ENCODE results near the gene ABR.
"Not testable (repeated sequence)": the region's sequence is repeated elsewhere in the genome, so short reads cannot be mapped to it uniquely, and the experiment has no call there.

ABR gene

GRCh38 chr17:1060991-1061390 is 118.8 kb downstream of the ABR start:
- no peak for DNase-seq

GRCh38 chr17:1059131-1059795 is 120.5 kb downstream of the ABR start:
- DNase-seq: no peak

- DNase-seq: peak; percentile 14
These were observed 121.2 kb downstream of the ABR start for GRCh38 chr17:1058423-1059130.

- no peak for DNase-seq
These were observed 123.0 kb downstream of the ABR start for GRCh38 chr17:1056761-1057160.

- DNase-seq: peak; percentile 21
These were observed 123.8 kb downstream of the ABR start for GRCh38 chr17:1055751-1056645.

DNA sequence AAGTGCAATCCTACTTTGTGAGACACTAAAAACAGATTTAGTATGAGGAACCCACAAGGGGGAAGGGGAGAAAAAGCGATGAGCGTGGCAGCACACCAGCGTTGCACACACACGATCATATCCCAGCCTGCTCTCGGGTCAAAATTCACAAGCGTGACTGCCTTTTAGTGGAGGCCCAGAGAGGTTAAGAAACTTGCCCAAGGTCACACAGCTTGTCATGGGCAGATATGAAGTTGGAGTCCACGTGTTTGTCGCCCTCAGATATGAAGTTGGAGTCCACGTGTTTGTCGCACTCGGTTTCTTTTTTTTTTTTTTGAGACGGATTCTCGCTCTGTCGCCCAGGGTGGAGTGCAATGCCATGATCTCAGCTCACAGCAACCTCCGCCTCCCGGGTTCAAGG is 124.5 kb downstream of the ABR start:
- DNase-seq: no peak

DNA sequence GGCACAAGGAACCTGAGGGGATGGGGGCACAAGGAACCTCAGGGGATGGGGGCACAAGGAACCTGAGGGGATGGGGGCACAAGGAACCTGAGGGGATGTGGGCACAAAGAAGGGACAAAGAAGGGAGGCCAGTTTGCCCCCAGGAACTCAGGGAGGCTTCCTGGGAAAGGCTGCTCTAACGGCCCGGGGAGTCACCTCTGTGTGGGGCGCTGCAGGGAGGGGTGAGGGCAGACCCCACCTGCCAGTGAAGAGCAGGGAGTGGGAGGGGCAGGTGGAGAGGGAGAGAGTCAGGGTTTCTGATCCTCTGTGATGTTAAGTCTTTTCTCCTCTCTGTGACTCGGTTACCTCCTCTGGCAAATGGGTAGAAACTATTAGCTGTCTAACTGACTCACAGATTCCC is 125.1 kb downstream of the ABR start:
- DNase-seq: no peak

- DNase-seq: no peak
These were observed 126.0 kb downstream of the ABR start for GRCh38 chr17:1053661-1054360.

DNA sequence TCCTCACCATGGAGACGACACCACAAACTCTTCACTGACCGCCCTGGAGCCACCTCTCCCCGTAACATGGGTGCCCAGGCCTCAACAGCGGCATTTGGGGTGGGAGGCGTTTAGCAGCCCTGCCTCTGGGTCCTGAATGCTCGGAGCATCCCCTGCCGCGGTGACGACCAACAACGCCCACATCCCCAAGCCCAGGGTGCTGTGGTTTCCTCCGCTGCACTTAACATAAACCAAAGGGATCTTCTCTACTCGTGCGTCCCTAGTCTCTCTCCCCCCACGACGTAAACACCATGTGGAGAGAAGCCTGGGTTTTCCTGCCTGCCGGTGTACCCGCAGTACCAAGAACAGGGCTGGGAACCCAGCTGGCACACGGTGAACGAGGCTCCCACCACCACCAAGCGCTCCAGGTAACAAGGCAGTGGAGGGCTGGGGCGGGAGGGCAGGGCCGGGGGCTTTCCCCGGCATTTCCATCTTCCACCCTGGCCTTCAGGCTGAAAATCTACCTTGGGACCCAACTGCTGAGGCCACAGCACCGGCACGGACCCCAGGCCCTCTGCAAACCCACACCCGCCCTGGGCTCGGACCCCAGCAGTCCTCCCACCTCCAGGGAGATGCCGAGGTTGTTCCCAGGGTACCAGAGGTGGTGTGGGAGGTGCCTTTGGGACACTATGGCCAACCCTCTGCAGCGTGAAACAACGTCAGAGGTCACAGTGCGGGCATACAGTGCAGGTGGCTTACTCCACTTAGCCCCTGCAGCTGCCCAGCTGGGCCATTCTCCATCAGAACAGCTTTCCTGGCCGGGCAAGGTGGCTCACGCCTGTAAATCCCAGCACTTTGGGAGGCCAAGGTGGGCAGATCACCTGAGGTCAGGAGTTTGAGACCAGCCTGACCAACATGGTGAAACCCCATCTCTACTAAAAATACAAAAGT is 128.5 kb downstream of the ABR start:
- DNase-seq: no peak

GRCh38 chr17:1050246-1050995 is 129.4 kb downstream of the ABR start:
- DNase-seq: no peak

DNA sequence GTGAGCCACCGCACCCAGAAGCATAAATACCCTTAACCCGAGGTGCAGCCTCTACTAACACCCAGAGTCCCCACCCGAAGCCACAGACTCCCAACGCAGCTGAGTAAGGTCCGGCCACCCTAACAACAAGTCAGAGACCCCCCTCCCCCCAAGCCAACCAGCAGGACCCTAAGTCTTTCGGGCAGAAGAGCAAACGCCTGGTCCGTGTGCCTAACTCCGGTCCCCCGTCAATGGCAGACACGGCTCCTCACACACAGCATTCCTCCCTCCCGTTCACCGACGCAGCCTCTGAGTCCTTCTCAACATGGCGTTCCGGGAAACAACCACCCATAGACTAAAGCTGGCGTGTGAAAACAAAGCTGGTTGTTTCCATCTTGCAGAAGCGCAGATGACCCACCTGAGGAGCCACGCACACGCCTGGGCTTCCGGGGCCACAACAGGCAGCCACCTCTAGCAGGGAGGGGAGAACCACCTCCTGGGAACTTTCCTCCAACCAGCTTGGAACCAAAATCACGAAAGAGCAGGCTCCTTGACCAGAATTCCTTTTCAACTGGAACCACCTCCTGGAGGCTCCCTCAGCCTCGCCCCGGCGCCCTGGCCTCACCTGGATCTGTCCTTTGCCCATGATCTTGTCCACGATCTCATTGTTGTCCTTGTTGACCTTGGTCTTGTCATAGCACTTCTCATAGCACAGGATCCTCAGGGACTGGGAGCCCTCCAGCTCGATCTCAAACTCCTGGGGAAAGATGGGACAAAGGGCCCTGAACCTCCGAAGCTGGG is 130.1 kb downstream of the ABR start:
- DNase-seq: no peak

DNA sequence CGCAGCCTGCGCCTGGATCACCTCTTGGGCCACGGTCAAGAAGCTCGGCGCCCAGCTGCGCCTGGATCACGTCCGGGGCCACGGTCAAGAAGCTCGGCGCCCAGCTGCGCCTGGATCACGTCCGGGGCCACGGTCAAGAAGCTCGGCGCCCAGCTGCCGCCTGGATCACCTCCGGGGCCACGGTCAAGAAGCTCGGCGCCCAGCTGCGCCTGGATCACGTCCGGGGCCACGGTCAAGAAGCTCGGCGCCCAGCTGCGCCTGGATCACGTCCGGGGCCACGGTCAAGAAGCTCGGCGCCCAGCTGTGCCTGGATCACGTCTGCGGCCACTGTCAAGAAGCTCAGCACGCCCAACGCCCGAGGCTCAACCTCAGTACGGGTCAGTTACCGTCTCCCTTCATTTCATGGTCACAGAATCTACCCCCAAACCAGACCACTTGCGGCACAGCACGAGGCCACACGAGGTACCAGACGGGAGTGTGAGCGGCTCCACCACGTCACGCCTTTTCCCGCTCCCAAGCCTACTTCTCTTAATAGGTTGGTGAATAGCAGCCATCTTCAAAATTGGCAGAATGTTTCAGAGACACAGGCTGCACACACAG is 131.2 kb downstream of the ABR start:
- DNase-seq: not testable (repeated sequence)

DNA sequence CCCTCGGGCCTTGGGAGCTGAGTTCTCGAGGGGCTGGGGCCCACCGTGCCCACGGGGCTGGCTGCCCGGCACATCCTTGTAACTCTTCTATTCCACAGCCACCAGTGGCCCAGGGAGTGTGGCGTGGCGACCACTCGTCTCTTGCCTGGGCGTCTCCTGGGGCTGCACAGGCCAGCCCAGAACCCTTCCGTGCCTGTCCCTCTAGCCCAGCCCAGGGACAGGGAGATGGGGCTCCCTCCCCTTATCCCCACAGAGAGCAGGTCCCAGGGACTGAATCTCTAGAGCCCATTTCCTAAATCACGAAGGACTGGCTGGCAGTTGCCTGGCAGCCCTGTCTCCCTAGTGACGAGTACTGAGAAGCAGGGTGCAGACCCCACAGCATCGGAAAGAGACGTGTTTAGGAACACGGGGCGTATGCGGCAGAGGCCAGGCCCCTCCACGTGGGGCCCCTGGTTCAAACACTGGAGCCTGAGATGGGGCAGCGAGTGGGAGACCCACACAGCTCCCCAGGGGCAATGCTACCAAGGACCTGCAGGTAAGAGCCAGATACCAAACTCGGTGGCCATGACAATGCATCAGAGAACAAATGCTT is 131.8 kb downstream of the ABR start:
- no peak for DNase-seq

DNA sequence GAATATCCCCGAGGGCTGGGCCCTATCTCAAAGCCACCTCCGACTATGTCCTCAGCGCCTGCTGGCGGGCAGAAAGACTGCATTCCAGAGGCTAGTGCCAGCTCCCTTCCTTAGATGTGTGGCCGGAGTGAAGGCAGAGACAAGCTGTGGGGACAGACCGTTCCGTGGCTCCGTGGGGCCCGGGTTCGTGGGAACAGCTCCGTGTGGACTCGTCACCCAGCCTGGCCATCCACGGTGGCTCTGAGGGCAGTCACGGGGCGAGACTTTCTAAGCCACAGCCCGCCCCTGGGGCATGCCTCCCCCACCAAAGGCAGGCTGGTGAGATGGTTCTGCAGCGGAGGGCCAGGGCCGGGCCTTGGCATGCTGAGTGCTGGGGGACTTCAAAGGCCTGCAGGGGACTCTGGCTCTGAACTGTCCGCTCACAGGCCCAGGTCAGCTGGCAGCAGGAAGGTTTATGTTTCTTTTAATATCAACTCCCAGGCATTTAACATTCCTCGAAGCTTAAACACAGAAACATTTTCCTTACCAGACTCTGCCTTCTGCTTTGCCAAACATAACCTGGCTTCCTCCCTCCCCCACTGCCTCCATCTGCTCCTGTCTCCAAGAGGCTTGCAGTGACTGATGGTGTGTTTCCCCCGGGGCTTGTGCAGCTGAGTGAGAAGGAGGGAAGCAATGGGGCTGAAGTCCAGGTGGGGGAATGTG is 132.5 kb downstream of the ABR start:
- DNase-seq: no peak

- DNase-seq: no peak
These were observed 134.3 kb downstream of the ABR start for GRCh38 chr17:1045456-1045855.

DNA sequence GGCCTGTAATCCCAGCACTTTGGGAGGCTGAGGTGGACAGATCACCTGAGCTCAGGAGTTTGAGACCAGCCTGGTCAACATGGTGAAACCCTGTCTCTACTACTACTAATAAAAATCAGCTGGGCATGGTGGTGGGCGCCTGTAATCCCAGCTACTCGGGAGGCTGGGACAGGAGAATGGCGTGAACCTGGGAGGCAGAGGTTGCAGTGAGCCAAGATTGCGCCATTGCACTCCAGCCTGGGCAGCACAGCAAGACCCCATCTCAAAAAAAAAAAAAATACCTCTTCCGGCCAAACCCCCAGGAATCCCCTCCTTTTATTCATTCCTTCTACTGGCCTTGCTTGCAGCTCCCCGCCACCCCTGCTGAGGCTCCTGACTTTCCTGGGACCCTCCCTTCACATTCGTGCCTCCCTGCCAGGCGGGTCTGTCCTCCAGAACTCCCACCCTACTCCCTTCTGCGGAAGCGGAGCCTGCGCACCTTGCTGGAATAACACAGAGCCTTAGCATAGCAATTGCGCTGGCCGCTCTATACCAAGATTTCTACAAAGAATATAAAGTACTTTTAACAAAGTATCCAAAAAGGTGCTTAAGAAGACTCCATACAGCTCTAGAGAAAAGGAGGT is 135.3 kb downstream of the ABR start:
- not testable (repeated sequence) for DNase-seq

GRCh38 chr17:1043601-1044251 is 136.1 kb downstream of the ABR start:
- no peak for DNase-seq

- no peak for DNase-seq
These were observed 137.3 kb downstream of the ABR start for GRCh38 chr17:1042486-1042885.

Data from activated T-cell treated with anti-CD3 and anti-CD28 coated beads for 4 hours (primary cell).